ENCODE data around the gene ABCG1.

ABCG1 gene

GRCh38 chr21:42296501-42296900 lies 77.6 kb downstream of the ABCG1 start:
- no peak for ATAC-seq
- no peak for TF ChIP-seq ZNF8 (CRISPR knock-in tag; IDR thresholded peaks at IDR 0.05)
- no peak for TF ChIP-seq ZFP30 (CRISPR knock-in tag; IDR thresholded peaks at IDR 0.05)
- no peak for TF ChIP-seq PPARA (CRISPR knock-in tag; IDR thresholded peaks at IDR 0.05; ENCODE audit: borderline replicate concordance)
- no peak for TF ChIP-seq CSRNP3 (CRISPR knock-in tag; IDR thresholded peaks at IDR 0.05)
- no peak for TF ChIP-seq GLIS3 (CRISPR knock-in tag; IDR thresholded peaks at IDR 0.05)
- no peak for TF ChIP-seq SNAI2 (CRISPR knock-in tag; IDR thresholded peaks at IDR 0.05)
- TF ChIP-seq ZC3H10 (CRISPR knock-in tag; IDR thresholded peaks at IDR 0.05): no peak
- no peak for TF ChIP-seq PATZ1 (CRISPR knock-in tag; IDR thresholded peaks at IDR 0.05; ENCODE audit: borderline replicate concordance)
- TF ChIP-seq POU6F1 (CRISPR knock-in tag; IDR thresholded peaks at IDR 0.05; ENCODE audit: borderline replicate concordance, low read depth): no peak
- TF ChIP-seq TCF4 (CRISPR knock-in tag; IDR thresholded peaks at IDR 0.05; ENCODE audit: borderline replicate concordance): no peak
- no peak for TF ChIP-seq BACH2 (CRISPR knock-in tag; IDR thresholded peaks at IDR 0.05; ENCODE audit: borderline replicate concordance)
- TF ChIP-seq ZNF565 (CRISPR knock-in tag; conservative IDR thresholded peaks at IDR 0.05; ENCODE audit: low read depth): no peak

GRCh38 chr21:42297377-42297776 lies 78.4 kb downstream of the ABCG1 start:
- no peak for TF ChIP-seq ZC3H10 (CRISPR knock-in tag; IDR thresholded peaks at IDR 0.05)
- TF ChIP-seq PPARA (CRISPR knock-in tag; IDR thresholded peaks at IDR 0.05; ENCODE audit: borderline replicate concordance): no peak
- no peak for TF ChIP-seq ZNF8 (CRISPR knock-in tag; IDR thresholded peaks at IDR 0.05)
- TF ChIP-seq TOX (CRISPR knock-in tag; IDR thresholded peaks at IDR 0.05; ENCODE audit: borderline replicate concordance): no peak
- no peak for TF ChIP-seq OSR1 (CRISPR knock-in tag; IDR thresholded peaks at IDR 0.05)
- TF ChIP-seq ZNF565 (CRISPR knock-in tag; conservative IDR thresholded peaks at IDR 0.05; ENCODE audit: low read depth): no peak
- no peak for TF ChIP-seq CREB5 (CRISPR knock-in tag; IDR thresholded peaks at IDR 0.05; ENCODE audit: low read depth)
- TF ChIP-seq ZNF70 (CRISPR knock-in tag; IDR thresholded peaks at IDR 0.05): no peak
- no peak for TF ChIP-seq GLIS3 (CRISPR knock-in tag; IDR thresholded peaks at IDR 0.05)
- TF ChIP-seq BACH2 (CRISPR knock-in tag; IDR thresholded peaks at IDR 0.05; ENCODE audit: borderline replicate concordance): no peak
- no peak for TF ChIP-seq PATZ1 (CRISPR knock-in tag; IDR thresholded peaks at IDR 0.05; ENCODE audit: borderline replicate concordance)
- TF ChIP-seq POU6F1 (CRISPR knock-in tag; IDR thresholded peaks at IDR 0.05; ENCODE audit: borderline replicate concordance, low read depth): no peak
- TF ChIP-seq TSHZ2 (CRISPR knock-in tag; IDR thresholded peaks at IDR 0.05): no peak
- no peak for TF ChIP-seq TCF4 (CRISPR knock-in tag; IDR thresholded peaks at IDR 0.05; ENCODE audit: borderline replicate concordance)
- TF ChIP-seq ISL1 (CRISPR knock-in tag; IDR thresholded peaks at IDR 0.05): no peak
- no peak for TF ChIP-seq RARB (CRISPR knock-in tag; IDR thresholded peaks at IDR 0.05)
- TF ChIP-seq ZFP30 (CRISPR knock-in tag; IDR thresholded peaks at IDR 0.05): no peak
- no peak for TF ChIP-seq SNAI2 (CRISPR knock-in tag; IDR thresholded peaks at IDR 0.05)
- TF ChIP-seq CSRNP3 (CRISPR knock-in tag; IDR thresholded peaks at IDR 0.05): no peak
- no peak for TF ChIP-seq ESRRG (CRISPR knock-in tag; IDR thresholded peaks at IDR 0.05)
- no peak for ATAC-seq

Measured in SK-N-SH treated with all-trans-retinoic acid at 6 μM for 48 hours (cell line).